GM12892 (cell line): Measurements from ENCODE around the gene VWA2.

ENCODE experiments used
- POLR2A ChIP-seq: IDR thresholded peaks from 2 replicates; pipeline ENCODE4 v1.6.1; 2011; ENCODE audit warnings: low read depth, low read length, control low read depth
- POLR2AphosphoS5 ChIP-seq: IDR thresholded peaks from 2 replicates; pipeline ENCODE4 v1.6.1; 2011; ENCODE audit warnings: low read depth, low read length, control low read depth

DNA sequence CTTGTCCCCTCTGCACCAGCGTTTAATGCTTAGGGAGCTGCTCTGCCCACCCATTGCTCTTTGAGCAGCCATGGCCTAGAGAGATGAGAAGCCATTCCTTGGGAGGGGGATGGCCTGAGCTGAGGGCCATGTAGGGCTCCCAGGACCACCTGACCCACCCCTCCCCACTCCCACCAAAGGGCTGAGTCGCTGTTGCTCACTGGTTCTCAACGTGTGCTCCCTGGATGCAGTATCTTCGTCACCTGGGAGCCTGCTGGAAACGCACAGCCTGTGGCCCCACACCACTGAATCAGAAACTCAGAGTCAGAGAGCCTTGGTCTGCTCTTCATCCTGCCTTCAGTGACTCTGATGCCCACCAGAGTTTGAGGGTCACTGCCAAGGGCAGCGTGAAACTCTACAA is 37.0 kb downstream of the VWA2 start:
- TF ChIP-seq POLR2A (no peak), POLR2AphosphoS5 (no peak)
